H1 (cell line): ENCODE measurements around the gene FKRP. TPM values are rescaled to one million over a fixed set of nuclear protein-coding genes. Genes with fewer than 3 reads are reported as not detected.

Experiments used
- BRCA1 ChIP-seq: IDR thresholded peaks from 2 replicates; pipeline ENCODE4 v1.6.1; 2012; ENCODE audit warnings: low read depth, low read length, improper control_type of control experiment
- GABPA ChIP-seq: IDR thresholded peaks from 2 replicates; pipeline ENCODE4 v1.6.1; 2011; ENCODE audit warnings: mild to moderate bottlenecking, low read length, moderate library complexity, borderline replicate concordance; ENCODE audit not compliant: insufficient read depth
- HDAC2 ChIP-seq, 2 experiments: fragments of 300-600 bp in 1 of 2; sonication (generic) in 1 of 2; IDR thresholded peaks; 2 replicates each; pipeline ENCODE4 v1.6.1; 2011 to 2012; ENCODE audit warnings: low read depth in 2 of 2, low read length in 2 of 2, mild to moderate bottlenecking in 2 of 2, moderate library complexity in 2 of 2, borderline replicate concordance in 1 of 2, inconsistent platforms in 1 of 2
- KDM5A ChIP-seq: fragments of 200-600 bp; IDR thresholded peaks from 2 replicates; pipeline ENCODE4 v1.7.1; 2012; ENCODE audit warnings: mild to moderate bottlenecking, low read length, inconsistent platforms, mixed read lengths
- MAFK ChIP-seq: IDR thresholded peaks from 2 replicates; pipeline ENCODE4 v1.6.1; 2012; ENCODE audit warnings: low read depth, mild to moderate bottlenecking, improper control_type of control experiment, low read length
- RNF2 ChIP-seq: fragments of 200-900, 300-1000 bp; sonication (generic); IDR thresholded peaks from 2 replicates; pipeline ENCODE4 v1.7.1; 2016; ENCODE audit warnings: borderline replicate concordance, low read depth, mild to moderate bottlenecking, antibody characterized with exemption, low read length; ENCODE audit not compliant: poor library complexity, severe bottlenecking; ENCODE audit errors: missing control alignments
- SAP30 ChIP-seq: fragments of 300-600 bp; sonication (generic); IDR thresholded peaks from 2 replicates; pipeline ENCODE4 v1.7.1; 2012; ENCODE audit warnings: low read length, moderate library complexity, mild to moderate bottlenecking, inconsistent platforms; ENCODE audit not compliant: insufficient read depth, insufficient replicate concordance
- USF2 ChIP-seq: IDR thresholded peaks from 2 replicates; pipeline ENCODE4 v1.6.1; 2011; ENCODE audit warnings: low read length, improper control_type of control experiment
- polyA plus RNA-seq, 7 experiments: library from polyadenylated mRNA; depleted of rRNA in 3 of 7; stranded (reverse) in 5 of 7; unstranded in 2 of 7; fragments of >200 nt in 5 of 7; fragments of 200-250 nt in 2 of 7; gene quantifications; 1 replicate in 5 of 7; 2 replicates in 1 of 7; 4 replicates in 1 of 7; pipeline versions ENCODE4 v1.2.1 to v1.2.3, GENCODE V29; 2011 to 2013; ENCODE audit warnings: missing spikeins in 2 of 7, mixed read lengths in 2 of 7
- total RNA-seq: library from RNA; stranded (reverse); fragmentation: NEBNext Ultra II Directional; extraction: Animal tissue kit (Norgen Biotek cat#: 25700); gene quantifications from 2 replicates; pipeline ENCODE4 v1.2.1, GENCODE V29; 2021

The FKRP gene
- total and polyA plus RNA-seq, 2 of the 8 experiments (the other 6 are each of a cell fraction or from before 2014, with no cell fraction given): 17.1 to 24.4 TPM

- no peak for TF ChIP-seq BRCA1
- TF ChIP-seq KDM5A: no peak
- no peak for TF ChIP-seq HDAC2 (IDR thresholded peaks at IDR 0.05; ENCODE audit: borderline replicate concordance in 1 of 2, low read depth in 2 of 2, low read length in 2 of 2)
- TF ChIP-seq USF2: no peak
- TF ChIP-seq SAP30: no peak
- no peak for TF ChIP-seq RNF2
- TF ChIP-seq GABPA: no peak
- TF ChIP-seq MAFK: no peak
These were observed 2.9 kb upstream of the FKRP start (continued) for GRCh38 chr19:46742926-46743480.
